Sigmoid colon (tissue), 7 donors: ENCODE results near the gene VAV3. TPM values are rescaled to one million over a fixed set of nuclear protein-coding genes. Genes with fewer than 3 reads are reported as not detected.

Experiments used
- DNase-seq: peaks from one replicate; pipeline ENCODE4 v3.0.0-alpha.2; 2019
- H3K27ac ChIP-seq, 4 donors: fragments of 200-600 bp; sonication (generic); one replicate each; pipeline ENCODE4 v1.5.1; 2016 to 2019; ENCODE audit warnings: mild to moderate bottlenecking in 1 of 4
- H3K27me3 ChIP-seq, 3 donors: fragments of 200-600 bp; sonication (generic); one replicate each; pipeline ENCODE4 v1.5.1; 2019; ENCODE audit warnings: mild to moderate bottlenecking in 1 of 3
- H3K36me3 ChIP-seq, 4 donors: fragments of 200-600 bp; sonication (generic); one replicate each; pipeline ENCODE4 v1.5.1; 2016 to 2019
- H3K4me1 ChIP-seq, 4 donors: fragments of 200-600 bp; sonication (generic); one replicate each; pipeline ENCODE4 v1.5.1; 2017 to 2019
- H3K4me3 ChIP-seq, 4 donors: fragments of 200-600 bp; sonication (generic); one replicate each; pipeline ENCODE4 v1.5.1; 2017 to 2019; ENCODE audit warnings: mild to moderate bottlenecking in 2 of 4, moderate library complexity in 1 of 4
- H3K9me3 ChIP-seq, 4 donors: fragments of 200-600 bp in 3 of 4; sonication (generic) in 3 of 4; one replicate each; pipeline versions ENCODE4 v1.5.1 to v1.6.1; 2013 to 2019
- EP300 ChIP-seq, 4 donors: sonication (generic); formaldehyde crosslinking; IDR thresholded peaks; one replicate each; pipeline ENCODE4 v1.6.1; 2017; ENCODE audit warnings: antibody characterized with exemption in 4 of 4
- POLR2A ChIP-seq, 2 donors: fragments of 450-650 bp; IDR thresholded peaks; one replicate each; pipeline ENCODE4 v1.6.1; 2016; ENCODE audit warnings: antibody characterized with exemption in 2 of 2, mild to moderate bottlenecking in 2 of 2, moderate library complexity in 2 of 2
- POLR2AphosphoS5 ChIP-seq, 4 donors: sonication (generic); formaldehyde crosslinking; IDR thresholded peaks; one replicate each; pipeline ENCODE4 v1.6.1; 2017; ENCODE audit warnings: antibody characterized with exemption in 4 of 4
- WGBS, 2 donors: extraction: QIAGEN DNeasy Blood & Tissue Kit; methylation state at CpG; one replicate each; pipeline ENCODE4 v1.1.7; 2013; 5-methylcytosine and 5-hydroxymethylcytosine counted together
- intact Hi-C: fragments of 100-400 bp; cut with DNase I; formaldehyde crosslinking; loops from one replicate; pipeline ENCODE4 v1.15.1; 2023
- polyA plus RNA-seq, 3 donors: library from polyadenylated mRNA; stranded (reverse); fragments of 200-250 nt; gene quantifications; one replicate each; pipeline ENCODE4 v1.2.3, GENCODE V29; 2013
- total RNA-seq, 4 donors: library from RNA; depleted of rRNA; stranded (reverse); fragments of >200 nt; gene quantifications; one replicate each; pipeline ENCODE4 v1.1.0, GENCODE V29; 2016
- TF ChIP-seq, protein P1 (sequence below), 4 experiments: fragments of 450-650 bp in 3 of 4; fragments of 200-600 bp in 1 of 4; IDR thresholded peaks; one replicate each; pipeline ENCODE4 v1.5.1; 2016 to 2019; ENCODE audit warnings: antibody characterized with exemption in 4 of 4, mild to moderate bottlenecking in 3 of 4, moderate library complexity in 2 of 4
- donor health status: healthy with polysubstance abuse.
- donor health status: Bipolar disorder and iron deficiency.
- donor health status: healthy.

The VAV3 gene
- total and polyA plus RNA-seq, 7 donors, result 3.5 to 72.1 (median 17.3) TPM

DNA sequence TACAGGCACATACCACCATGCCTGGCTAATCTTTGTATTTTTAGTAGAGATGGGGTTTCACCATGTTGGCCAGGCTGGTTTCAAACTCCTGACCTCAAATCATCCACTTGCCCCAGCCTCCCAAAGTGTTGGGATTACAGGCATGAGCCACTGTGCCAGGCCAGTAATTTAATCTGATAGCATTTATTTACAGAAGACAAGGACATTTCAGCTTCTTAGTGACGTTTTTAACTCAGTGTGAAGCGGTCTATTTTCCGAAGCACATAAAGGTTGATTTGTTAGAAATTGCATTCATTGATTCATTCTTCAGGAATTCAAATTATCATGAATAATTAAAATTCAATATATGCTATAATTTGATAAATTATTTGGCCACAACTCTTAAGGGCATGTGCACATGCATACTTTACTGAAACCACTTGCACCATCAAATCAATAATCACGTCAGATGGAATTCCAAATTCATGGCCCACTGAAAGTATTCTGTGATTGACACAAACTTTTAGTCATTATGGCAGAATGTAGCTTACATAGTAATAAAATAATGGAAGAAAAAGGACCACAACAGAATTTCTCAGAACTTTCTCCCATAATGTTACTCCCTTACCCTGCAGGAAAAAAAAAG is 339.5 kb downstream of the VAV3 start:
- intact Hi-C loops, result no loop called here
- Histone ChIP-seq H3K27ac (no peak overlapping the region), H3K9me3 (no peaks in the 10 kb centered on the region), H3K4me1 (peaks cover 0 to 19% (median 12%) of the 10 kb centered on the region in 4 donors), H3K36me3 (no peaks in the 10 kb centered on the region), H3K27me3 (no peaks in the 10 kb centered on the region), H3K4me3 (no peak overlapping the region)
- no peak for DNase-seq
- WGBS, 2 donors, result 83 to 92% methylated on average over 4 of the region's 4 CpGs
- TF ChIP-seq EP300 (IDR thresholded peaks at IDR 0.05) (no peak), POLR2AphosphoS5 (IDR thresholded peaks at IDR 0.05) (no peak), POLR2A (IDR thresholded peaks at IDR 0.05) (no peak)
- TF ChIP-seq, protein P1, sequence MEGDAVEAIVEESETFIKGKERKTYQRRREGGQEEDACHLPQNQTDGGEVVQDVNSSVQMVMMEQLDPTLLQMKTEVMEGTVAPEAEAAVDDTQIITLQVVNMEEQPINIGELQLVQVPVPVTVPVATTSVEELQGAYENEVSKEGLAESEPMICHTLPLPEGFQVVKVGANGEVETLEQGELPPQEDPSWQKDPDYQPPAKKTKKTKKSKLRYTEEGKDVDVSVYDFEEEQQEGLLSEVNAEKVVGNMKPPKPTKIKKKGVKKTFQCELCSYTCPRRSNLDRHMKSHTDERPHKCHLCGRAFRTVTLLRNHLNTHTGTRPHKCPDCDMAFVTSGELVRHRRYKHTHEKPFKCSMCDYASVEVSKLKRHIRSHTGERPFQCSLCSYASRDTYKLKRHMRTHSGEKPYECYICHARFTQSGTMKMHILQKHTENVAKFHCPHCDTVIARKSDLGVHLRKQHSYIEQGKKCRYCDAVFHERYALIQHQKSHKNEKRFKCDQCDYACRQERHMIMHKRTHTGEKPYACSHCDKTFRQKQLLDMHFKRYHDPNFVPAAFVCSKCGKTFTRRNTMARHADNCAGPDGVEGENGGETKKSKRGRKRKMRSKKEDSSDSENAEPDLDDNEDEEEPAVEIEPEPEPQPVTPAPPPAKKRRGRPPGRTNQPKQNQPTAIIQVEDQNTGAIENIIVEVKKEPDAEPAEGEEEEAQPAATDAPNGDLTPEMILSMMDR (IDR thresholded peaks at IDR 0.05), result no peak

DNA sequence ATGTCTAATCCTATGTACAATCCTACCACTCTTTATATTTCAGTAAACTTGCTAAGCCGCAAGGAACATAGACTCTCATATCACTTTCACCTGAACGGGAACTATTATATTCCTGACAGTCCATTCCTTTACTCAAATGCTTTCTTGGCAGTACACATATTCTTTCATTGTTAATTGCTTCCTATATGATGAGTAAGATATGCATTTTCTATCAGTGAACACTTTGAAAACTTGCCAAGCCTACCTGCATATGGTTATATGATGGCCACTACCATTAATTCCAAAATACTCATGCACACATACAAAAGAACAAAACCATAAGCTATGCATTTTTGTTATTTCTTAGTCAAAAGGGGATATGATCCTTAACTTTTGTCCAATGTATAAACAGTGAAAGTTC is 341.5 kb downstream of the VAV3 start:
- Histone ChIP-seq H3K4me1 (peaks cover 0 to 21% (median 12%) of the 10 kb centered on the region in 4 donors), H3K27me3 (no peaks in the 10 kb centered on the region), H3K4me3 (no peak overlapping the region), H3K9me3 (no peaks in the 10 kb centered on the region), H3K36me3 (no peaks in the 10 kb centered on the region), H3K27ac (no peak overlapping the region)
- intact Hi-C loops, result no loop called here
- TF ChIP-seq POLR2AphosphoS5 (IDR thresholded peaks at IDR 0.05) (no peak), POLR2A (IDR thresholded peaks at IDR 0.05) (no peak), EP300 (IDR thresholded peaks at IDR 0.05) (no peak)
- TF ChIP-seq, protein P1 (IDR thresholded peaks at IDR 0.05), result no peak
- WGBS, 2 donors, result 94 to 96% methylated on average over 2 of the region's 2 CpGs
- DNase-seq, result no peak

DNA sequence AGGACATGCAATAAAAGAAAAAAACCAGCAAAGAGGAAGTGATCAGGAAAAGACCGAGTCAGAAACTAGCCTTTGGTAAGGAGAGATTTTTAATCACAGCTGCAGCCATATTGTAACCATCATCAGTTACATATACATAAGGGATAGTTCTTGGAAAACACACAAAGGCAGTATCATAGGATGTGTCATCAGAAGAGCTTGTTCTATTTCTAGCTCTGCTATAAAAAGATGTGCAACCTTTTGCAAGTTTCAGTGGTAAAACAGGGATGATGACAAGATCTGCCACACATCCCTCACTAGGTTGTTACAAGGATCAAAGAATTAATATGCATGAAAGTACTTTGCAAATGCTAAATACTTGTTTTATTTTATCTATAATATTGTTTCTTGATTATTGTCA is 342.0 kb downstream of the VAV3 start:
- intact Hi-C loops, result no loop called here
- no peak overlapping the region for H3K4me3 ChIP-seq
- H3K9me3 ChIP-seq, result no peaks in the 10 kb centered on the region
- 63 to 66% methylated on average over 1 of the region's 1 CpG for WGBS, 2 donors
- H3K36me3 ChIP-seq, result no peaks in the 10 kb centered on the region
- peak overlapping the region in 1 of 4 donors; percentile 15 for H3K27ac ChIP-seq
- H3K4me1 ChIP-seq, result peaks cover 0 to 21% (median 12%) of the 10 kb centered on the region in 4 donors
- DNase-seq, result no peak
- no peaks in the 10 kb centered on the region for H3K27me3 ChIP-seq
- TF ChIP-seq POLR2AphosphoS5 (IDR thresholded peaks at IDR 0.05), result peak in 1 of 4 donors; percentile 19
- TF ChIP-seq, protein P1 (IDR thresholded peaks at IDR 0.05), result no peak

DNA sequence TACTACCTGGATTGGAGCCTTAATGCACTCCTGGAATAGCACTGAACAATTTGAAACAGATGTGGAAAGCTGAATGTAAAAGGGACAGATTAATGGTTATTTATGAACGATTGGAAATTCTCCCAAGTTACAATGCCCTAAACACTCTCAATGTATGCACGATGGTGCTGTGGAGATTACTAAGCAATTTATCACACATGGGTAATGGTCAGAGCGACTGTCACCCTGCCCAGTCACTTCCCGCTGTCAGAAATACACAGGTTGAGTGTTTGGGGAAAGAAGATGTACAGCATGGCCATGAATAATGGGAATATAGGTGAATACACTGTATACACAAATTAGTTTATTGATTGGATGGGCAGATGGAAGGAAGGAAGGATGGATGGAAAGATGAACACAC is 342.4 kb downstream of the VAV3 start:
- Histone ChIP-seq H3K27me3 (no peaks in the 10 kb centered on the region), H3K27ac (peak overlapping the region in 1 of 4 donors; percentile 15), H3K9me3 (no peaks in the 10 kb centered on the region), H3K36me3 (no peaks in the 10 kb centered on the region), H3K4me1 (peaks cover 0 to 21% (median 12%) of the 10 kb centered on the region in 4 donors), H3K4me3 (no peak overlapping the region)
- intact Hi-C loops, result no loop called here
- no peak for DNase-seq
- TF ChIP-seq POLR2AphosphoS5 (IDR thresholded peaks at IDR 0.05), result no peak
- no peak for TF ChIP-seq POLR2A (IDR thresholded peaks at IDR 0.05)
- TF ChIP-seq, protein P1 (IDR thresholded peaks at IDR 0.05), result no peak
- no peak for TF ChIP-seq EP300 (IDR thresholded peaks at IDR 0.05)
- WGBS, 2 donors, result 86 to 89% methylated on average over 4 of the region's 4 CpGs

DNA sequence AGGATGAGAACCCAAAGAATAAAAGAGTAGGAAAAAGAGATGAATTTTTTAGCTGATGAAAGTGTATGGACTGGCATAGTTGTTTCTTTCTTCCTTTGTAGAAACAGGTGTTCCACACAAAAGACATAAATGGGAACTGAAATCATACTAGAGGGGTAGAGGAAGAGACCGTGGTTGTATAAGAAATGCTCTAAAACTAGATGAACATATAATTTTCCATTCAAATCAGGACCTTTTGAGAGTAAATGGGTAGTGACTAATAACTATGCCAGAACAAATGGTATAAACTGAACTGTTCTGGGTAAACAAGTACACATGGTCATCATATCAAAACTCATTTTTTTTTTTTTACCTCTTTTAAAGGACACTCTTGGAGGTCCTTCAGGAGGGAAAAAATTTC is 344.2 kb downstream of the VAV3 start:
- intact Hi-C loops, result no loop called here
- Histone ChIP-seq H3K36me3 (no peaks in the 10 kb centered on the region), H3K4me1 (peaks cover 0 to 12% (median 4%) of the 10 kb centered on the region in 4 donors), H3K27ac (no peak overlapping the region), H3K4me3 (no peak overlapping the region), H3K9me3 (peaks cover 0 to 3% (median 0%) of the 10 kb centered on the region in 4 donors), H3K27me3 (no peaks in the 10 kb centered on the region)
- 71 to 91% methylated on average over 1 of the region's 1 CpG for WGBS, 2 donors
- DNase-seq, result no peak
- TF ChIP-seq POLR2A (IDR thresholded peaks at IDR 0.05) (no peak), EP300 (IDR thresholded peaks at IDR 0.05) (no peak), POLR2AphosphoS5 (IDR thresholded peaks at IDR 0.05) (no peak)
- TF ChIP-seq, protein P1 (IDR thresholded peaks at IDR 0.05), result no peak
